Measurements from ENCODE around the gene MINDY2. TPM values are rescaled to one million over a fixed set of nuclear protein-coding genes. Genes with fewer than 3 reads are reported as not detected.

Gene MINDY2
- total and polyA plus RNA-seq, 9 of the 15 experiments (the other 6 are each of a cell fraction or from before 2014, with no cell fraction given), result 2.4 to 15.3 (median 7.2) TPM

GRCh38 chr15:58755956-58756355 lies 15.1 kb upstream of the MINDY2 start:
- POLR2A ChIA-PET, result interaction anchor here (3.1 kb wide), 1 partner anchor 15 kb away, joined by 16 read pairs; the partner anchor contains the start of gene MINDY2

GRCh38 chr15:58758141-58758540 lies 13.0 kb upstream of the MINDY2 start:
- in situ Hi-C loops (cut with MboI), result loop anchor here (5.0 kb wide), 1 partner anchor 526 kb away; no protein-coding TSS in a partner anchor
- CTCF ChIA-PET (ENCODE audit: low intra/inter-chr PET ratio), result interaction anchor here (0.6 kb wide), 1 partner anchor 375 kb away, joined by 3 read pairs; no protein-coding TSS in a partner anchor
- TF ChIP-seq REST (IDR thresholded peaks at IDR 0.05; ENCODE audit: borderline replicate concordance), result peak; percentile 49; the same call in 1 of the 2 replicates
- no peak for TF ChIP-seq REST (CRISPR knock-in tag; IDR thresholded peaks at IDR 0.05; ENCODE audit: low read depth)
- no peak for TF ChIP-seq CCNT2 (IDR thresholded peaks at IDR 0.05; ENCODE audit: borderline replicate concordance, extremely low read depth, insufficient read length, low read depth, low read length)
- no peak for TF ChIP-seq STAT5B (CRISPR knock-in tag; IDR thresholded peaks at IDR 0.05)

More at GRCh38 chr15:58755956-58756355, 15.1 kb upstream of the MINDY2 start:
- H3K9me3 ChIP-seq (replicated peaks; ENCODE audit: control insufficient read depth, insufficient read depth, low read depth, low read length), result no peaks in the 10 kb centered on the region
- H3K4me2 ChIP-seq (ENCODE audit: insufficient read depth, low read length), result no peak overlapping the region
- H3K4me3 ChIP-seq, result no peak overlapping the region
- H3K4me1 ChIP-seq (replicated peaks in 1 of 2; ENCODE audit: control insufficient read depth in 2 of 2, insufficient read depth in 2 of 2, low read length in 2 of 2), result peaks cover 0 to 9% of the 10 kb centered on the region in 2 experiments; a peak in 2 of 5 replicates
- WGBS (ENCODE audit: insufficient coverage, low coverage, missing lambda C conversion rate), result 41% methylated on average over 6 of the region's 6 CpGs
- H3K27me3 ChIP-seq (ENCODE audit: control insufficient read depth in 2 of 2, insufficient read depth in 2 of 2, low read length in 2 of 2), result no peaks in the 10 kb centered on the region
- H3K36me3 ChIP-seq (ENCODE audit: control insufficient read depth, insufficient read depth, low read length), result no peaks in the 10 kb centered on the region
- H4K20me1 ChIP-seq (replicated peaks; ENCODE audit: control insufficient read depth, insufficient read depth, low read length), result no peaks in the 10 kb centered on the region
- intact Hi-C loops (cut with micrococcal nuclease) (loop anchor here (5.0 to 10.0 kb wide), 2 partner anchors 321 to 529 kb away; partner anchors contain the start of gene LIPC), in situ Hi-C loops (cut with MboI) (loop anchor here (5.0 kb wide), 1 partner anchor 524 kb away; no protein-coding TSS in a partner anchor)
- peak in 1 of 2 experiments; percentile 51; a peak in 2 of 4 replicates for TF ChIP-seq RAD21 (CRISPR knock-in tag; conservative IDR thresholded peaks at IDR 0.05 in 1 of 2, IDR thresholded peaks at IDR 0.05 in 1 of 2)
- TF ChIP-seq ARHGAP35 (IDR thresholded peaks at IDR 0.05; ENCODE audit: partially characterized antibody), result no peak
- TF ChIP-seq RBM34 (IDR thresholded peaks at IDR 0.05; ENCODE audit: borderline replicate concordance, insufficient read depth, low read length), result no peak
- TF ChIP-seq NFIC (IDR thresholded peaks at IDR 0.05), result peak; percentile 100
- peak; percentile 99 for TF ChIP-seq NFIX (CRISPR knock-in tag; IDR thresholded peaks at IDR 0.05; ENCODE audit: low read depth)
- TF ChIP-seq SMAD1 (IDR thresholded peaks at IDR 0.05; ENCODE audit: low read depth, low read length, partially characterized antibody), result peak; percentile 96
- H3K79me2 ChIP-seq (ENCODE audit: control insufficient read depth, insufficient read depth, low read length), result no peaks in the 10 kb centered on the region
- no peak overlapping the region for H3K9ac ChIP-seq (ENCODE audit: insufficient read depth in 1 of 2, low read depth in 2 of 2, low read length in 2 of 2)
- no peaks in the 10 kb centered on the region for H3K9me1 ChIP-seq (ENCODE audit: control insufficient read depth, insufficient read depth, low read length)
- H2AFZ ChIP-seq (ENCODE audit: low read depth, low read length), result no peak overlapping the region
- H3K27ac ChIP-seq (ENCODE audit: extremely low read depth, low read depth, low read length), result no peak overlapping the region
- BruUV-seq (replicated peaks), result no TSS peak
- CTCF ChIA-PET (ENCODE audit: low intra/inter-chr PET ratio), result no interaction called here
- ATAC-seq (no peak), DNase-seq (ENCODE audit: extremely low read depth in 1 of 4, low spot score in 3 of 4) (peak in 2 of 4 experiments; percentile 22 to 45), FAIRE-seq (no peak)

More at GRCh38 chr15:58758141-58758540, 13.0 kb upstream of the MINDY2 start:
- ATAC-seq (peak; percentile 72), DNase-seq (ENCODE audit: extremely low read depth in 1 of 4, low spot score in 3 of 4) (peak in 2 of 4 experiments; percentile 28 to 36), FAIRE-seq (peak; percentile 29)
- no peaks in the 10 kb centered on the region for H3K9me3 ChIP-seq (replicated peaks; ENCODE audit: control insufficient read depth, insufficient read depth, low read depth, low read length)
- H3K9me1 ChIP-seq (ENCODE audit: control insufficient read depth, insufficient read depth, low read length), result no peaks in the 10 kb centered on the region
- no peak overlapping the region for H3K9ac ChIP-seq (ENCODE audit: insufficient read depth in 1 of 2, low read depth in 2 of 2, low read length in 2 of 2)
- H3K36me3 ChIP-seq (ENCODE audit: control insufficient read depth, insufficient read depth, low read length), result no peaks in the 10 kb centered on the region
- no TSS peak for BruUV-seq (replicated peaks)
- POLR2A ChIA-PET, result interaction anchor here (0.8 to 3.1 kb wide), 2 partner anchors 12 kb away, joined by 3 to 16 read pairs; partner anchors contain the start of gene MINDY2
- no peak overlapping the region for H2AFZ ChIP-seq (ENCODE audit: low read depth, low read length)
- H3K27ac ChIP-seq (ENCODE audit: extremely low read depth, low read depth, low read length), result no peak overlapping the region
- H3K4me2 ChIP-seq (ENCODE audit: insufficient read depth, low read length), result no peak overlapping the region
- peaks cover 0 to 9% of the 10 kb centered on the region in 2 experiments; a peak in 2 of 5 replicates for H3K4me1 ChIP-seq (replicated peaks in 1 of 2; ENCODE audit: control insufficient read depth in 2 of 2, insufficient read depth in 2 of 2, low read length in 2 of 2)
- intact Hi-C loops (cut with micrococcal nuclease), result loop anchor here (5.0 to 10.0 kb wide), 2 partner anchors 323 to 531 kb away; partner anchors contain the start of gene LIPC
- 2% methylated on average over 3 of the region's 3 CpGs for WGBS (ENCODE audit: insufficient coverage, low coverage, missing lambda C conversion rate)
- H4K20me1 ChIP-seq (replicated peaks; ENCODE audit: control insufficient read depth, insufficient read depth, low read length), result no peaks in the 10 kb centered on the region
- no peaks in the 10 kb centered on the region for H3K79me2 ChIP-seq (ENCODE audit: control insufficient read depth, insufficient read depth, low read length)
- no peaks in the 10 kb centered on the region for H3K27me3 ChIP-seq (ENCODE audit: control insufficient read depth in 2 of 2, insufficient read depth in 2 of 2, low read length in 2 of 2)
- no peak overlapping the region for H3K4me3 ChIP-seq

Measured in K562 (cell line).